GM18505 (cell line): ENCODE measurements around the gene PI4KA.

Source experiments
- ATAC-seq: cut with Tn5 transposase; IDR thresholded peaks from one replicate; pipeline ENCODE4 v1.9.1; 2021; ENCODE audit not compliant: unreplicated experiment
- POLR2A ChIP-seq: IDR thresholded peaks from 4 replicates; pipeline ENCODE4 v1.6.1; 2011; ENCODE audit warnings: borderline replicate concordance; ENCODE audit not compliant: insufficient read depth, insufficient read length; ENCODE audit errors: extremely low read depth

PI4KA gene

GRCh38 chr22:20810645-20811044 is 48.0 kb downstream of the PI4KA start:
- no peak for TF ChIP-seq POLR2A
- ATAC-seq, result no peak

DNA sequence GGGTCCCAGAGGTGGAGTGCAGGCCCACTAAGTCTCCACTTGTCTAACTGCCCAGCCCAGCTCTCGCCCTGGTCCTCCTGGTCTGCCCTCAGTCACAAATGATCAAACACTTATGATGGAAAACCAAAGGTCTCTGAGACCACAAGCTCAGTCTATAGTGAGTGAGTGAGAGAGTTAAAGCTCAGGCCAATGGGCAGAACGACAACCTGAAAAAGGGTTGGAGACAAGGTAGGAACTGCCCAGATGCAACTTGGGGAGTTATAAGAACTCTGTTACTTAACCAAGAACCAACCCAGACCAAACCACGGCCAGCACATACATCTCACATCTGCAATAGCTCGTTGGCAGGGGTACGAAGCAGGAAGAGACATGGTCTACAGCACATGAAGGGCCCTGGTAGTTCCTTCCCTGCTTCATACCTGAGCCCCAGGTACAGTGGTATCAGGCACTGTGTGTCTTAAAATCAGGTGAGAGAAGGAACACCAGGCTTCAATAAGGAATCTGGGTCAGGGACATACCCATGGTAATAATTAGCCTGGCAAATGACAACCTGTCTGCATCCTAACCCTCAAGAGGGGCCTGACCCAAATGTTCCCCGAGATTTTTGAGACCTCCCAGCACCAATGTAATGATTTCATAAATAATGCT is 48.9 kb downstream of the PI4KA start:
- no peak for TF ChIP-seq POLR2A

DNA sequence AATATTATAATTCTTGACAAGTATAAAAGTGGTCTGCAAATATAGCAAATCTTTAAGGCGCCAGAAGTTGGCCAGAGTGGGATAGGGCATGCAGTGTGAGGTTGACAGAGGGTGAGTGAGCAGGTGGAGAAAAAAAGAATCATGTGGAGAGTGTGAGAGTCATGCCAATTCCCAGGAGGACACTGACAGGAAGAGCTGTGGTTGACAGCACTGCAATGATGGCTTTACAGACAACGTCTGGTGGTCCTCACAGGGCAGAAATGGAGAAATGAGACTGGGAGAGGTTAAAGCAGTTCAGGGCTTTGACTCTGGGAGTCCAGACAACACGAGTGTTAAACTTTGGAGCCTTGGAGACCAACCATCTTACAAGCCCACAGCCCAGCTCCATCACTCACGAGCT is 49.8 kb downstream of the PI4KA start:
- no peak for ATAC-seq
- TF ChIP-seq POLR2A, result no peak

More for the DNA sequence above, 48.9 kb downstream of the PI4KA start:
- ATAC-seq, result no peak

DNA sequence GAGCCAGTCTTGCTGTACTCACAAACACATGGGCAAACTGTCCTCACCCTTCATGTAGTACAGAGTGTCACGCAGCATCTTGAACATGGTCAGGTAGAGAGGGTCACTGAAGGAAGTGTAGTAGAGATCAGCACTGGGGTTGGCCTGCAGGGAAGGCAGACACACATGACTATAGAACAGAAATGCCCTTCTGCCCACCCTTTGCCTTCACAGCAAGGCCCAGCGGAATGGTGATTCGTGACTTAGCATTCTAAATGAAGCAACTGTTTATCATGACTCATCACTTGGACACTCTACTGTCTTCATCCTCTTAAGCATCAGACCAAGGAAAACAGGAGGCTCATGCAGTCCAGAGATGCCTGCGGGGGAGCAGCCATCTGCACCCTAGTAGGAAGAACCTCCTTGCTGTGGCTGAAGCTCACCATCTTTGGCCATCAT is 51.3 kb downstream of the PI4KA start:
- no peak for TF ChIP-seq POLR2A
- ATAC-seq, result no peak

DNA sequence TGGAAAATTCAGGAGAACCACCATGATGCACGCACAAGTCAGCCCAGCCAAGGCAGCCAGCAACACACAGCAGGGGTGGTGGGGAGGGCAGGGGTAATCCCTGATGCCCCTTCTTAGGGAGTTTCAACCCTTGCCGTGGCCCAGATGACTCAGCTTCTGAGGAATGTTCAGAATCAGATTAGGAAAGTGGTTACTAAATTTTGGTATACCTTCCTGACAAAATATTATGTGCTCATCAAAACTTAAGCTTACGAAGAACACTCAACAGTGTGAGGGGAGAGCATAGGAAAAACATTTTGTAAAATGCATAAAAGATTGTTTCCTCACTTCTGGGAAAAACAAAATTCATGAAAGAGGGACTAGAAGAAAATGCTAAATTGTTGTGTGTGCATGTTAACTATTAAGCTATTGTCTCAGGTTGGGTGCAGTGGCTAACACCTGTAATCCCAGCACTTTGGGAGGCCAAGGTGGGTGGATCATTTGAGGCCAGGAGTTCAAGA is 52.6 kb downstream of the PI4KA start:
- no peak for ATAC-seq
- no peak for TF ChIP-seq POLR2A

- no peak for ATAC-seq
- no peak for TF ChIP-seq POLR2A
Observed at GRCh38 chr22:20804650-20805049, 54.0 kb downstream of the PI4KA start.

DNA sequence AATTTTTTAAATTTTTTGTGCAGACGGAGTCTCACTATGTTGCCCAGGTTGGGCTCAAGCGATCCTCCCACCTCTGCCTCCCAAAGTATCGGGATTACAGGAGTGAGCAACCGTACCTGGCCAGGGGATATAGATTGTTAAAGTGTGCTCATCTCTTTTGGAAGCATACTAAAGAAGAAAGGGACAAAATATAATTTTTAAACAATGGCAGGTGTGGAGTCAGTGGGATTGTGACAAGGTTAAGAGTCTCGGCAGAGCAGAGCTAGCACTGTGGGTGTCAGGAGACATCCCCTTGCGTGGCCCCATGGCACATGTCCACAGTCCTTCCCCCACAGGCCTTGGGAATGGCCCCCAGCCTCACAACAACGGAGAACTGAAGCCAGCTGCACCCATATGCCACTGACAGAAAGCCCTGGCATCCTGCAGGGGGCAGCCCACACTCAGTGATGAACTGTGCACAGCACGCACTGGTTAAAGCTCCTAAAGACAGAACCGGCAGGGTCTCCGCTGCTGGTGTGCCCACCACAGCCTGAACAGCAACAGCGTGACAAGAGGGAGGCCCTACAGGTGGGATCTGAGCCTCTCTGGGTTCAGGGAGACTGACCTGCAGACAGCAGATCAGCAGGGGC is 54.8 kb downstream of the PI4KA start:
- no peak for TF ChIP-seq POLR2A
- ATAC-seq, result no peak

DNA sequence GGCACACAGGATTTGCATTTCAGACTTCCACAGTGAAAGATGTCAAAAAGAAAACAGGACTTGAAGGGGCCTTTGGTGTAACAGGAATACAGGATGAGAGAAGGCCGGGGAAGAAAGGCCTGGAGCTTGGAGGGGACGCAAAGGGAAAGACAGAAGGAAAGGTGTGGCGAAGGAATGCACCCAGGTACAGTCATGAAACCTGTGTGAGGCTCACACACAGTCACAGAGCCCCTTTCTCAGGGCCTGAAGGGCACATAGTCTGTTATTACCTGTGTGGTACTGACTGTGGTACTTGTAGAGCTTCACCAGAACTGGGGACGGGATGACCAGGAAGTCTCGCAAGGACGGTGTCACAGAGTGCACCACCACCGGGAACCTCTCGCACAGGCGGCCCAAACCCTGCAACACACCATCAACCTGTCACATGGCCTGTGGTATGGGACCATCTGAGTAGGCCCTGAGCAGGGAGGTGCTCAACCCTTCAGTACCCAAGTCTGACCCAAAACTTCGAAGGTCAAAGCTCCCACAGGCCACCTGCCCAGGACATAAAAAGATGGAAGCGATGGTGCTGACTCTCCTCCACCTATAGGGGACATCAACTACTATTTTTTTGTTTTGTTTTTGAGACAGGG is 55.6 kb downstream of the PI4KA start:
- TF ChIP-seq POLR2A, result no peak
- no peak for ATAC-seq

GRCh38 chr22:20802452-20802851 is 56.2 kb downstream of the PI4KA start:
- TF ChIP-seq POLR2A, result no peak
- ATAC-seq, result no peak

- TF ChIP-seq POLR2A, result no peak
- no peak for ATAC-seq
Observed at GRCh38 chr22:20799449-20799848, 59.2 kb downstream of the PI4KA start.

GRCh38 chr22:20798974-20799373 is 59.6 kb downstream of the PI4KA start:
- no peak for ATAC-seq
- no peak for TF ChIP-seq POLR2A

DNA sequence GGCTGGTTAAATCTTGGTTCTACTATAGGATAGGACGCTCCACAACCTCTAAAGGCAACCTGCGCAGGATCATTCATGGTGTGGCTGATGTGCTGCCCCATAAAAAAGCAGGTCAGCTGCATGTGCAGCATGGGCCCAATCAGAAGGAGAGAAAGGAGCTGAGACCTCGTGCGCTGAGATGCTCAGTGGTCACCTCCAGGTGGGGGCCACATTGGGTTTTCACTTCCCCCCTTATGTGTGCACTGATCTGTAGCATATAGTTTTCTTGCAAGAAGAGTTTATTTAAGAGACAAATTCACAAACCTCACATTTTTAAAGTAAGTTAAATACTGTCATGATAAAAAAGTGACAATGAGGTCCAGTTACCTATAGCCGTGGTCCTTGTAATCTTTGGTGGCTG is 60.4 kb downstream of the PI4KA start:
- no peak for TF ChIP-seq POLR2A
- ATAC-seq, result no peak

GRCh38 chr22:20796731-20797130 is 61.9 kb downstream of the PI4KA start:
- ATAC-seq, result no peak
- no peak for TF ChIP-seq POLR2A
